GM03348 (cell line): ENCODE results near the gene NAALAD2.
A peak's percentile ranks its signal among the peaks of the same experiment; 100 is the strongest.
"Not testable (repeated sequence)": the region's sequence is repeated elsewhere in the genome, so short reads cannot be mapped to it uniquely, and the experiment has no call there.

ENCODE experiments used
- DNase-seq: peaks from one replicate; pipeline ENCODE4 v3.0.0; 2012; ENCODE audit warnings: low spot score

Gene NAALAD2

GRCh38 chr11:90134478-90135003 is at the start of gene NAALAD2:
Gene NAALAD2, plus strand, starts transcription at chr11:90134663. Its CDS starts 96 bp downstream, at chr11:90134759.
- peak; percentile 47 for DNase-seq

- DNase-seq: not testable (repeated sequence)
Observed at GRCh38 chr11:90085650-90086049, 48.8 kb upstream of the NAALAD2 start, which contains the start of gene UBTFL1. Gene UBTFL1, plus strand, starts transcription at chr11:90085950. Its CDS starts 0 bp downstream, at chr11:90085950.

GRCh38 chr11:90088731-90089130 is 45.7 kb upstream of the NAALAD2 start:
- not testable (repeated sequence) for DNase-seq

- not testable (repeated sequence) for DNase-seq
Observed at GRCh38 chr11:90095230-90095924, 39.1 kb upstream of the NAALAD2 start.

GRCh38 chr11:90098261-90098660 is 36.2 kb upstream of the NAALAD2 start:
- DNase-seq: not testable (repeated sequence)

GRCh38 chr11:90100431-90100830 is 34.0 kb upstream of the NAALAD2 start:
- no peak for DNase-seq

- DNase-seq: peak; percentile 3
Observed at GRCh38 chr11:90113541-90113940, 20.9 kb upstream of the NAALAD2 start.

- no peak for DNase-seq
Observed at GRCh38 chr11:90120191-90120590, 14.3 kb upstream of the NAALAD2 start.

GRCh38 chr11:90124371-90124770 is 10.1 kb upstream of the NAALAD2 start:
- DNase-seq: no peak

GRCh38 chr11:90124946-90125345 is 9.5 kb upstream of the NAALAD2 start:
- DNase-seq: no peak

GRCh38 chr11:90133560-90134477 is 644 bp upstream of the NAALAD2 start:
- DNase-seq: no peak

- DNase-seq: peak; percentile 4
Observed at GRCh38 chr11:90135016-90135415, 553 bp downstream of the NAALAD2 start.

- DNase-seq: no peak
Observed at GRCh38 chr11:90148900-90149299, 14.4 kb downstream of the NAALAD2 start.

GRCh38 chr11:90166982-90167573 is 32.6 kb downstream of the NAALAD2 start:
- DNase-seq: not testable (repeated sequence)

- not testable (repeated sequence) for DNase-seq
Observed at GRCh38 chr11:90167704-90168103, 33.2 kb downstream of the NAALAD2 start.

GRCh38 chr11:90168571-90168970 is 34.1 kb downstream of the NAALAD2 start:
- no peak for DNase-seq

GRCh38 chr11:90171359-90171758 is 36.9 kb downstream of the NAALAD2 start:
- DNase-seq: no peak

GRCh38 chr11:90176069-90176468 is 41.6 kb downstream of the NAALAD2 start:
- no peak for DNase-seq

- DNase-seq: no peak
Observed at GRCh38 chr11:90178751-90179150, 44.3 kb downstream of the NAALAD2 start.

- no peak for DNase-seq
Observed at GRCh38 chr11:90179923-90180322, 45.5 kb downstream of the NAALAD2 start.

- DNase-seq: no peak
Observed at GRCh38 chr11:90187839-90188238, 53.4 kb downstream of the NAALAD2 start.

- DNase-seq: no peak
Observed at GRCh38 chr11:90189011-90189410, 54.5 kb downstream of the NAALAD2 start.
